ENCODE data around the gene KIF6. TPM values are rescaled to one million over a fixed set of nuclear protein-coding genes. Genes with fewer than 3 reads are reported as not detected.
"Not testable (repeated sequence)": the region's sequence is repeated elsewhere in the genome, so short reads cannot be mapped to it uniquely, and the experiment has no call there.

KIF6 gene
- polyA plus RNA-seq, 4 donors, result 0.18 to 1.2 TPM; not detected in 2

GRCh38 chr6:39479819-39480218 lies 245.4 kb downstream of the KIF6 start:
- H3K27me3 ChIP-seq (ENCODE audit: control insufficient read depth in 3 of 3, insufficient read depth in 3 of 3, low read length in 3 of 3); DNase-seq; H3K4me3 ChIP-seq (ENCODE audit: low read depth in 1 of 3, low read length in 3 of 3); H3K9me3 ChIP-seq (ENCODE audit: control insufficient read depth in 2 of 2, insufficient read depth in 1 of 2, low read depth in 1 of 2, low read length in 1 of 2); H3K27ac ChIP-seq (ENCODE audit: low read depth in 1 of 3, low read length in 2 of 3); H3K4me1 ChIP-seq (ENCODE audit: control insufficient read depth in 3 of 3, insufficient read depth in 2 of 3, low read depth in 1 of 3, low read length in 2 of 3); FAIRE-seq; H3K36me3 ChIP-seq (ENCODE audit: control insufficient read depth in 3 of 3, insufficient read depth in 2 of 3, low read depth in 1 of 3, low read length in 3 of 3): not testable (repeated sequence)
- 45 to 63% (median 50%) methylated on average over 1 of the region's 1 CpG for WGBS, 3 donors

- no peak overlapping the region for H3K27ac ChIP-seq (ENCODE audit: low read depth in 1 of 3, low read length in 2 of 3)
- H3K4me1 ChIP-seq (ENCODE audit: control insufficient read depth in 3 of 3, insufficient read depth in 2 of 3, low read depth in 1 of 3, low read length in 2 of 3), result no peaks in the 10 kb centered on the region
- H3K36me3 ChIP-seq (ENCODE audit: control insufficient read depth in 3 of 3, insufficient read depth in 2 of 3, low read depth in 1 of 3, low read length in 3 of 3), result no peaks in the 10 kb centered on the region
- DNase-seq (no peak), FAIRE-seq (no peak)
- H3K27me3 ChIP-seq (ENCODE audit: control insufficient read depth in 3 of 3, insufficient read depth in 3 of 3, low read length in 3 of 3), result no peaks in the 10 kb centered on the region
- H3K9me3 ChIP-seq (ENCODE audit: control insufficient read depth in 2 of 2, insufficient read depth in 1 of 2, low read depth in 1 of 2, low read length in 1 of 2), result no peaks in the 10 kb centered on the region
- WGBS, 3 donors, result 27 to 59% (median 28%) methylated on average over 1 of the region's 1 CpG
- H3K4me3 ChIP-seq (ENCODE audit: low read depth in 1 of 3, low read length in 3 of 3), result no peak overlapping the region
Measured at GRCh38 chr6:39476670-39477069, 248.5 kb downstream of the KIF6 start.

- Histone ChIP-seq H3K27me3 (ENCODE audit: control insufficient read depth in 3 of 3, insufficient read depth in 3 of 3, low read length in 3 of 3) (no peaks in the 10 kb centered on the region), H3K4me3 (ENCODE audit: low read depth in 1 of 3, low read length in 3 of 3) (no peak overlapping the region), H3K36me3 (ENCODE audit: control insufficient read depth in 3 of 3, insufficient read depth in 2 of 3, low read depth in 1 of 3, low read length in 3 of 3) (no peaks in the 10 kb centered on the region), H3K4me1 (ENCODE audit: control insufficient read depth in 3 of 3, insufficient read depth in 2 of 3, low read depth in 1 of 3, low read length in 2 of 3) (no peaks in the 10 kb centered on the region), H3K9me3 (ENCODE audit: control insufficient read depth in 2 of 2, insufficient read depth in 1 of 2, low read depth in 1 of 2, low read length in 1 of 2) (no peaks in the 10 kb centered on the region), H3K27ac (ENCODE audit: low read depth in 1 of 3, low read length in 2 of 3) (no peak overlapping the region)
- 82 to 91% (median 88%) methylated on average over 1 of the region's 1 CpG for WGBS, 3 donors
- DNase-seq (no peak), FAIRE-seq (no peak)
Measured at GRCh38 chr6:39476151-39476550, 249.1 kb downstream of the KIF6 start.

- DNase-seq (no peak), FAIRE-seq (no peak)
- Histone ChIP-seq H3K4me1 (ENCODE audit: control insufficient read depth in 3 of 3, insufficient read depth in 2 of 3, low read depth in 1 of 3, low read length in 2 of 3) (no peaks in the 10 kb centered on the region), H3K9me3 (ENCODE audit: control insufficient read depth in 2 of 2, insufficient read depth in 1 of 2, low read depth in 1 of 2, low read length in 1 of 2) (no peaks in the 10 kb centered on the region), H3K27ac (ENCODE audit: low read depth in 1 of 3, low read length in 2 of 3) (peak overlapping the region in 1 of 3 donors; percentile 47), H3K27me3 (ENCODE audit: control insufficient read depth in 3 of 3, insufficient read depth in 3 of 3, low read length in 3 of 3) (no peaks in the 10 kb centered on the region), H3K36me3 (ENCODE audit: control insufficient read depth in 3 of 3, insufficient read depth in 2 of 3, low read depth in 1 of 3, low read length in 3 of 3) (no peaks in the 10 kb centered on the region), H3K4me3 (ENCODE audit: low read depth in 1 of 3, low read length in 3 of 3) (no peak overlapping the region)
- WGBS, 3 donors, result 56 to 66% (median 65%) methylated on average over 5 of the region's 5 CpGs
Measured at GRCh38 chr6:39471954-39472659, 253.1 kb downstream of the KIF6 start.

GRCh38 chr6:39470506-39470905 lies 254.7 kb downstream of the KIF6 start:
- Histone ChIP-seq H3K36me3 (ENCODE audit: control insufficient read depth in 3 of 3, insufficient read depth in 2 of 3, low read depth in 1 of 3, low read length in 3 of 3) (no peaks in the 10 kb centered on the region), H3K4me1 (ENCODE audit: control insufficient read depth in 3 of 3, insufficient read depth in 2 of 3, low read depth in 1 of 3, low read length in 2 of 3) (peaks cover 0 to 4% (median 0%) of the 10 kb centered on the region in 3 donors), H3K27me3 (ENCODE audit: control insufficient read depth in 3 of 3, insufficient read depth in 3 of 3, low read length in 3 of 3) (no peaks in the 10 kb centered on the region), H3K27ac (ENCODE audit: low read depth in 1 of 3, low read length in 2 of 3) (no peak overlapping the region), H3K4me3 (ENCODE audit: low read depth in 1 of 3, low read length in 3 of 3) (no peak overlapping the region), H3K9me3 (ENCODE audit: control insufficient read depth in 2 of 2, insufficient read depth in 1 of 2, low read depth in 1 of 2, low read length in 1 of 2) (no peaks in the 10 kb centered on the region)
- no peak for DNase-seq
- FAIRE-seq, result no peak
- 69 to 79% (median 74%) methylated on average over 3 of the region's 3 CpGs for WGBS, 3 donors

- DNase-seq, result no peak
Measured at GRCh38 chr6:39468385-39468784, 256.8 kb downstream of the KIF6 start.

GRCh38 chr6:39466631-39467030 lies 258.6 kb downstream of the KIF6 start:
- Histone ChIP-seq H3K36me3 (ENCODE audit: control insufficient read depth in 3 of 3, insufficient read depth in 2 of 3, low read depth in 1 of 3, low read length in 3 of 3) (no peaks in the 10 kb centered on the region), H3K4me1 (ENCODE audit: control insufficient read depth in 3 of 3, insufficient read depth in 2 of 3, low read depth in 1 of 3, low read length in 2 of 3) (peaks cover 0 to 4% (median 0%) of the 10 kb centered on the region in 3 donors), H3K4me3 (ENCODE audit: low read depth in 1 of 3, low read length in 3 of 3) (no peak overlapping the region), H3K27me3 (ENCODE audit: control insufficient read depth in 3 of 3, insufficient read depth in 3 of 3, low read length in 3 of 3) (peaks cover 0 to 3% (median 0%) of the 10 kb centered on the region in 3 donors), H3K9me3 (ENCODE audit: control insufficient read depth in 2 of 2, insufficient read depth in 1 of 2, low read depth in 1 of 2, low read length in 1 of 2) (no peaks in the 10 kb centered on the region), H3K27ac (ENCODE audit: low read depth in 1 of 3, low read length in 2 of 3) (no peak overlapping the region)
- WGBS, 3 donors, result 7 to 62% (median 42%) methylated on average over 1 of the region's 1 CpG
- DNase-seq (peak; percentile 23 to 75), FAIRE-seq (no peak)

More at GRCh38 chr6:39468385-39468784, 256.8 kb downstream of the KIF6 start:
- Histone ChIP-seq H3K27ac (ENCODE audit: low read depth in 1 of 3, low read length in 2 of 3) (no peak overlapping the region), H3K27me3 (ENCODE audit: control insufficient read depth in 3 of 3, insufficient read depth in 3 of 3, low read length in 3 of 3) (peaks cover 0 to 3% (median 0%) of the 10 kb centered on the region in 3 donors), H3K4me1 (ENCODE audit: control insufficient read depth in 3 of 3, insufficient read depth in 2 of 3, low read depth in 1 of 3, low read length in 2 of 3) (peaks cover 0 to 4% (median 0%) of the 10 kb centered on the region in 3 donors), H3K36me3 (ENCODE audit: control insufficient read depth in 3 of 3, insufficient read depth in 2 of 3, low read depth in 1 of 3, low read length in 3 of 3) (no peaks in the 10 kb centered on the region), H3K4me3 (ENCODE audit: low read depth in 1 of 3, low read length in 3 of 3) (no peak overlapping the region), H3K9me3 (ENCODE audit: control insufficient read depth in 2 of 2, insufficient read depth in 1 of 2, low read depth in 1 of 2, low read length in 1 of 2) (no peaks in the 10 kb centered on the region)
- FAIRE-seq, result no peak
- WGBS, 3 donors, result 76 to 82% (median 81%) methylated on average over 1 of the region's 1 CpG

GRCh38 chr6:39465539-39465938 lies 259.7 kb downstream of the KIF6 start:
- Histone ChIP-seq H3K27ac (ENCODE audit: low read depth in 1 of 3, low read length in 2 of 3) (no peak overlapping the region), H3K36me3 (ENCODE audit: control insufficient read depth in 3 of 3, insufficient read depth in 2 of 3, low read depth in 1 of 3, low read length in 3 of 3) (no peaks in the 10 kb centered on the region), H3K4me1 (ENCODE audit: control insufficient read depth in 3 of 3, insufficient read depth in 2 of 3, low read depth in 1 of 3, low read length in 2 of 3) (peaks cover 0 to 4% (median 0%) of the 10 kb centered on the region in 3 donors), H3K4me3 (ENCODE audit: low read depth in 1 of 3, low read length in 3 of 3) (no peak overlapping the region), H3K27me3 (ENCODE audit: control insufficient read depth in 3 of 3, insufficient read depth in 3 of 3, low read length in 3 of 3) (peaks cover 0 to 3% (median 0%) of the 10 kb centered on the region in 3 donors), H3K9me3 (ENCODE audit: control insufficient read depth in 2 of 2, insufficient read depth in 1 of 2, low read depth in 1 of 2, low read length in 1 of 2) (no peaks in the 10 kb centered on the region)
- DNase-seq, result peak in 1 of 2 donors; percentile 20
- WGBS, 3 donors, result 11 to 36% (median 11%) methylated on average over 1 of the region's 1 CpG
- FAIRE-seq, result no peak

GRCh38 chr6:39464067-39464466 lies 261.1 kb downstream of the KIF6 start:
- H3K36me3 ChIP-seq (ENCODE audit: control insufficient read depth in 3 of 3, insufficient read depth in 2 of 3, low read depth in 1 of 3, low read length in 3 of 3), result no peaks in the 10 kb centered on the region
- 81 to 88% (median 86%) methylated on average over 5 of the region's 5 CpGs for WGBS, 3 donors
- no peak overlapping the region for H3K4me3 ChIP-seq (ENCODE audit: low read depth in 1 of 3, low read length in 3 of 3)
- FAIRE-seq (no peak), DNase-seq (no peak)
- peaks cover 0 to 4% (median 0%) of the 10 kb centered on the region in 3 donors for H3K4me1 ChIP-seq (ENCODE audit: control insufficient read depth in 3 of 3, insufficient read depth in 2 of 3, low read depth in 1 of 3, low read length in 2 of 3)
- H3K9me3 ChIP-seq (ENCODE audit: control insufficient read depth in 2 of 2, insufficient read depth in 1 of 2, low read depth in 1 of 2, low read length in 1 of 2), result no peaks in the 10 kb centered on the region
- H3K27me3 ChIP-seq (ENCODE audit: control insufficient read depth in 3 of 3, insufficient read depth in 3 of 3, low read length in 3 of 3), result peaks cover 0 to 3% (median 0%) of the 10 kb centered on the region in 3 donors
- no peak overlapping the region for H3K27ac ChIP-seq (ENCODE audit: low read depth in 1 of 3, low read length in 2 of 3)

Measured in small intestine (tissue), 7 donors.